HG03575 (cell line): ENCODE results near the gene WDR38.
"Not testable (repeated sequence)": the region's sequence is repeated elsewhere in the genome, so short reads cannot be mapped to it uniquely, and the experiment has no call there.

Source experiments
- ATAC-seq: cut with Tn5 transposase; IDR thresholded peaks from one replicate; pipeline ENCODE4 v1.9.1; 2021; ENCODE audit not compliant: unreplicated experiment, insufficient number of reproducible peaks, low FRiP score; ENCODE audit errors: extremely low read depth

The WDR38 gene

GRCh38 chr9:124830593-124830992 is 22.7 kb upstream of the WDR38 start:
- no peak for ATAC-seq

GRCh38 chr9:124831642-124832364 is 21.5 kb upstream of the WDR38 start:
- no peak for ATAC-seq

- ATAC-seq = no peak
Observed at GRCh38 chr9:124834591-124834990, 18.7 kb upstream of the WDR38 start.

GRCh38 chr9:124835026-124835557 is 18.2 kb upstream of the WDR38 start:
- ATAC-seq = no peak

- ATAC-seq = not testable (repeated sequence)
Observed at GRCh38 chr9:124838132-124838531, 15.1 kb upstream of the WDR38 start.

GRCh38 chr9:124838567-124839275 is 14.5 kb upstream of the WDR38 start:
- not testable (repeated sequence) for ATAC-seq

- ATAC-seq = no peak
Observed at GRCh38 chr9:124839612-124840299, 13.5 kb upstream of the WDR38 start.

- ATAC-seq = no peak
Observed at GRCh38 chr9:124840300-124840833, 12.9 kb upstream of the WDR38 start.

GRCh38 chr9:124841075-124841821 is 12.0 kb upstream of the WDR38 start:
- ATAC-seq = no peak

- no peak for ATAC-seq
Observed at GRCh38 chr9:124843456-124844034, 9.7 kb upstream of the WDR38 start.

GRCh38 chr9:124844291-124844690 is 9.0 kb upstream of the WDR38 start:
- no peak for ATAC-seq

- not testable (repeated sequence) for ATAC-seq
Observed at GRCh38 chr9:124846467-124846866, 6.8 kb upstream of the WDR38 start.

GRCh38 chr9:124846969-124847368 is 6.3 kb upstream of the WDR38 start:
- no peak for ATAC-seq

GRCh38 chr9:124849801-124850200 is 3.5 kb upstream of the WDR38 start:
- no peak for ATAC-seq

GRCh38 chr9:124852121-124852828 is 985 bp upstream of the WDR38 start:
- ATAC-seq = no peak

- ATAC-seq = no peak
Observed at GRCh38 chr9:124853605-124854143, 414 bp downstream of the WDR38 start.

- ATAC-seq = no peak
Observed at GRCh38 chr9:124854161-124854560, 901 bp downstream of the WDR38 start.

GRCh38 chr9:124854822-124855221 is 1.6 kb downstream of the WDR38 start:
- ATAC-seq = no peak
